Endothelial cell of umbilical vein (primary cell): ENCODE results near the gene CWF19L2.

ENCODE experiments used
- CTCF ChIP-seq, 2 donors: IDR thresholded peaks; 1 replicate in 1 of 2; 2 replicates in 1 of 2; pipeline ENCODE4 v1.5.1; 2011; ENCODE audit warnings: low read length in 2 of 2, mild to moderate bottlenecking in 2 of 2, moderate library complexity in 2 of 2, control low read depth in 1 of 2, inconsistent platforms in 1 of 2, low read depth in 1 of 2; ENCODE audit not compliant: insufficient read depth in 1 of 2; ENCODE audit errors: extremely low read depth in 1 of 2
- EZH2 ChIP-seq: IDR thresholded peaks from 2 replicates; pipeline ENCODE4 v1.6.1; 2012; ENCODE audit warnings: borderline replicate concordance, low read depth, mild to moderate bottlenecking, moderate library complexity, low read length, inconsistent platforms; ENCODE audit not compliant: severe bottlenecking
- FOS ChIP-seq: IDR thresholded peaks from 2 replicates; pipeline ENCODE4 v1.6.1; 2011; ENCODE audit warnings: mild to moderate bottlenecking, low read length, moderate library complexity, borderline replicate concordance; ENCODE audit not compliant: insufficient read depth
- JUN ChIP-seq: IDR thresholded peaks from 2 replicates; pipeline ENCODE4 v1.6.1; 2011; ENCODE audit warnings: borderline replicate concordance, low read depth; ENCODE audit not compliant: insufficient read length, insufficient read depth
- MAX ChIP-seq: IDR thresholded peaks from 2 replicates; pipeline ENCODE4 v1.6.1; 2011; ENCODE audit not compliant: insufficient read depth, insufficient read length
- MYC ChIP-seq: IDR thresholded peaks from one replicate; pipeline ENCODE4 v1.6.1; 2011; ENCODE audit warnings: mild to moderate bottlenecking, low read depth, low read length
- POLR2A ChIP-seq: IDR thresholded peaks from 2 replicates; pipeline ENCODE4 v1.6.1; 2012; ENCODE audit warnings: low read depth, mild to moderate bottlenecking, control low read depth, low read length
- POLR2AphosphoS5 ChIP-seq: IDR thresholded peaks from 2 replicates; pipeline ENCODE4 v1.6.1; 2012; ENCODE audit warnings: low read depth, mild to moderate bottlenecking, control low read depth, low read length, moderate library complexity; ENCODE audit not compliant: insufficient read depth

GRCh38 chr11:107478922-107479321, 21.3 kb upstream of the CWF19L2 start:
- TF ChIP-seq CTCF (IDR thresholded peaks at IDR 0.05; ENCODE audit: extremely low read depth in 1 of 2, insufficient read depth in 1 of 2, low read depth in 1 of 2, low read length in 2 of 2) (no peak), JUN (no peak), EZH2 (no peak), MYC (no peak), POLR2A (no peak), POLR2AphosphoS5 (no peak), FOS (no peak), MAX (no peak)
